Subcutaneous abdominal adipose tissue (tissue), 5 donors: Measurements from ENCODE around the gene LASP1.
A peak's percentile ranks its signal among the peaks of the same experiment; 100 is the strongest.

Source experiments
- H3K27ac ChIP-seq: one replicate; pipeline ENCODE4 v1.7.0; 2013; ENCODE audit warnings: low read depth, mild to moderate bottlenecking, inconsistent platforms, low read length, moderate library complexity
- H3K27me3 ChIP-seq, 5 donors: one replicate each; pipeline ENCODE4 v1.7.0; 2013; ENCODE audit warnings: low read length in 5 of 5, inconsistent platforms in 1 of 5; ENCODE audit not compliant: control insufficient read depth in 5 of 5, insufficient read depth in 4 of 5
- H3K36me3 ChIP-seq, 5 donors: one replicate each; pipeline ENCODE4 v1.7.0; 2013; ENCODE audit warnings: low read length in 5 of 5; ENCODE audit not compliant: control insufficient read depth in 5 of 5, insufficient read depth in 5 of 5
- H3K4me1 ChIP-seq, 5 donors: one replicate each; pipeline ENCODE4 v1.7.0; 2013; ENCODE audit warnings: low read length in 5 of 5, mild to moderate bottlenecking in 3 of 5, moderate library complexity in 1 of 5; ENCODE audit not compliant: control insufficient read depth in 5 of 5, insufficient read depth in 5 of 5
- H3K4me3 ChIP-seq, 5 donors: one replicate each; pipeline ENCODE4 v1.7.0; 2013; ENCODE audit warnings: low read length in 5 of 5, low read depth in 1 of 5
- H3K9ac ChIP-seq, 5 donors: one replicate each; pipeline ENCODE4 v1.7.0; 2013; ENCODE audit warnings: low read length in 5 of 5, mild to moderate bottlenecking in 4 of 5, moderate library complexity in 3 of 5
- H3K9me3 ChIP-seq, 5 donors: one replicate each; pipeline ENCODE4 v1.7.0; 2013; ENCODE audit warnings: low read length in 5 of 5; ENCODE audit not compliant: control insufficient read depth in 5 of 5
- donor health status: healthy.
- donor health status: healthy.
- donor health status: healthy.
- donor health status: healthy.
- donor health status: healthy.

Gene LASP1

DNA sequence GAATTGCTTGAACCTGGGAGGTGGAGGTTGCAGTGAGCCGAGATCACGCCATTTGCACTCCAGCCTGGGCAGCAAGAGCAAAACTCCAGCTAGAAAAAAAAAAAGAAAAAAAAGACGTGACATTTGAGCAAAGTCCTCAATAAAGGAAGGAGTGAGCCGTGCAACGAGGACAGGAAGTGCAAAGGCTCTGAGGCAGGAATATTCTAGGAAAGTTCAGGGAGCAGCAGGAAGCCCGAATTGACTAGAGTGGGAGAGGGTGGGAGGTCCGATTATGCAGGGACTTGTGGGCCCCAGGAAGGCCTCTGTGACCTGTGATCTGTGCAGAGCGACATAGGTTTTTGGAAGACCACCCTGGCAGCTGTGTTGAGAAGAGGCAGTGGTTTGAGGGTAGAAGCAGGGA, 46.9 kb downstream of the LASP1 start:
- no peak overlapping the region for H3K9ac ChIP-seq
- peaks cover 0 to 79% (median 66%) of the 10 kb centered on the region in 5 donors for H3K36me3 ChIP-seq
- H3K9me3 ChIP-seq = no peaks in the 10 kb centered on the region
- no peak overlapping the region for H3K27ac ChIP-seq
- peaks cover 14 to 69% (median 58%) of the 10 kb centered on the region in 5 donors for H3K4me1 ChIP-seq
- H3K4me3 ChIP-seq = no peak overlapping the region
- no peaks in the 10 kb centered on the region for H3K27me3 ChIP-seq

DNA sequence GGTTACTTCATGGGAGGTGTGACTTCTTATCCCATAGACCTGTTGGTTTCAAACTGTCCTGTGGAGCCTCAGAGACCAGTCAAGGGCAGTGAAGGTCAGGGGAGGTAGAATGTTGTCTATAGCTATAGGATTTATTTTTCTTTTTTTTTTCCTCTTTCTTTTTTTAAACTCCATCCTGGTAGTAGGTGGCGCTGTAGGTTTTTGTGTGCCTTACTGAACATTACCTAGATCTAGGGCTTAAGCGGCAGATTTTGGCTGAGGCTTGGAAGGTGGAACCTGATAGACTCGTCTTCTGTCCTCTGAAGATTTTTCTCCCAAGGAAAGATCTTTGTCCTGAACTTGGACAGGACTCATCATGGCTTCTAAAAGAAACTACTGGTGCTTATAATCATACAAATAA, 47.4 kb downstream of the LASP1 start:
- no peak overlapping the region for H3K4me3 ChIP-seq
- no peaks in the 10 kb centered on the region for H3K27me3 ChIP-seq
- no peak overlapping the region for H3K27ac ChIP-seq
- H3K4me1 ChIP-seq = peaks cover 14 to 69% (median 58%) of the 10 kb centered on the region in 5 donors
- no peaks in the 10 kb centered on the region for H3K9me3 ChIP-seq
- H3K36me3 ChIP-seq = peaks cover 0 to 79% (median 66%) of the 10 kb centered on the region in 5 donors
- H3K9ac ChIP-seq = no peak overlapping the region

DNA sequence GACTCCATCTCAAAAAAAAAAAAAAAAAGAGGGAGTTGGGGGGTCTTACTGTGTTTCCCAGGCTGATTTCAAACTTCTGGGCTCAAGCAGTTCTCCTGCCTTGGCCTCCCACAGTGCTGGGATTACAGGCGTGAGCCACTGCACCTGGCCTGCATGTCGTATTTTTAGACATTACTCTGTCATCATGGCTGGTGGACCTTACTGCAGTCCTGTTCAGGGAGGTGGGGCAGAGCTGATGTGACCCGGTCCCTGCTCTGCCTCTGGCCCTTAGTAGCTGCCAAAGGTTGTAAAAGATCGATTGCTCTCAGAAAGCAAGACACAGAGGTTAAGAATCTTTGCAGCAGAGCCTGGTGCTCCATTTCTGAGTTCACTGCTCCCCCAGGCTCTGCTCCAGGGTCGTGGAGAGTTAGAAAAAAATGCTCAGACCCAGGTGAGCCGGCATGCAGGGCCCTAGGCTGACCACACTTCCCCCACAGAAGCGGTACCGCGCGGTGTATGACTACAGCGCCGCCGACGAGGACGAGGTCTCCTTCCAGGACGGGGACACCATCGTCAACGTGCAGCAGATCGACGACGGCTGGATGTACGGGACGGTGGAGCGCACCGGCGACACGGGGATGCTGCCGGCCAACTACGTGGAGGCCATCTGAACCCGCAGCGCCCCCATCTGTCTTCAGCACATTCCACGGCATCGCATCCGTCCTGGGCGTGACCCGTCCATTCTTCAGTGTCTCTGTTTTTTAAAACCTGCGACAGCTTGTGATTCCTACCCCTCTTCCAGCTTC, 48.5 kb downstream of the LASP1 start:
- H3K9me3 ChIP-seq = no peaks in the 10 kb centered on the region
- no peak overlapping the region for H3K27ac ChIP-seq
- peaks cover 13 to 69% (median 58%) of the 10 kb centered on the region in 5 donors for H3K4me1 ChIP-seq
- no peak overlapping the region for H3K9ac ChIP-seq
- peaks cover 0 to 71% (median 63%) of the 10 kb centered on the region in 5 donors for H3K36me3 ChIP-seq
- no peaks in the 10 kb centered on the region for H3K27me3 ChIP-seq
- H3K4me3 ChIP-seq = no peak overlapping the region

DNA sequence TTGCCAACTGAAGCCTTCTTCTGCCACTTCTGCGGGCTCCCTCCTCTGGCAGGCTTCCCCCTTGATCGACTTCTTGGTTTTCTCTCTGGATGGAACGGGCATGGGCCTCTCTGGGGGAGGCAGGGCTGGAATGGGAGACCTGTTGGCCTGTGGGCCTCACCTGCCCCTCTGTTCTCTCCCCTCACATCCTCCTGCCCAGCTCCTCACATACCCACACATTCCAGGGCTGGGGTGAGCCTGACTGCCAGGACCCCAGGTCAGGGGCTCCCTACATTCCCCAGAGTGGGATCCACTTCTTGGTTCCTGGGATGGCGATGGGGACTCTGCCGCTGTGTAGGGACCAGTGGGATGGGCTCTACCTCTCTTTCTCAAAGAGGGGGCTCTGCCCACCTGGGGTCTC, 49.1 kb downstream of the LASP1 start:
- no peak overlapping the region for H3K4me3 ChIP-seq
- no peak overlapping the region for H3K27ac ChIP-seq
- H3K27me3 ChIP-seq = no peaks in the 10 kb centered on the region
- peaks cover 0 to 68% (median 62%) of the 10 kb centered on the region in 5 donors for H3K36me3 ChIP-seq
- H3K9me3 ChIP-seq = no peaks in the 10 kb centered on the region
- H3K4me1 ChIP-seq = peaks cover 13 to 69% (median 61%) of the 10 kb centered on the region in 5 donors
- H3K9ac ChIP-seq = no peak overlapping the region

DNA sequence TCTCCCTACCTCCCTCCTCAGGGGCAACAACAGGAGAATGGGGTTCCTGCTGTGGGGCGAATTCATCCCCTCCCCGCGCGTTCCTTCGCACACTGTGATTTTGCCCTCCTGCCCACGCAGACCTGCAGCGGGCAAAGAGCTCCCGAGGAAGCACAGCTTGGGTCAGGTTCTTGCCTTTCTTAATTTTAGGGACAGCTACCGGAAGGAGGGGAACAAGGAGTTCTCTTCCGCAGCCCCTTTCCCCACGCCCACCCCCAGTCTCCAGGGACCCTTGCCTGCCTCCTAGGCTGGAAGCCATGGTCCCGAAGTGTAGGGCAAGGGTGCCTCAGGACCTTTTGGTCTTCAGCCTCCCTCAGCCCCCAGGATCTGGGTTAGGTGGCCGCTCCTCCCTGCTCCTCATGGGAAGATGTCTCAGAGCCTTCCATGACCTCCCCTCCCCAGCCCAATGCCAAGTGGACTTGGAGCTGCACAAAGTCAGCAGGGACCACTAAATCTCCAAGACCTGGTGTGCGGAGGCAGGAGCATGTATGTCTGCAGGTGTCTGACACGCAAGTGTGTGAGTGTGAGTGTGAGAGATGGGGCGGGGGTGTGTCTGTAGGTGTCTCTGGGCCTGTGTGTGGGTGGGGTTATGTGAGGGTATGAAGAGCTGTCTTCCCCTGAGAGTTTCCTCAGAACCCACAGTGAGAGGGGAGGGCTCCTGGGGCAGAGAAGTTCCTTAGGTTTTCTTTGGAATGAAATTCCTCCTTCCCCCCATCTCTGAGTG, 49.6 kb downstream of the LASP1 start:
- H3K4me3 ChIP-seq = no peak overlapping the region
- H3K4me1 ChIP-seq = peaks cover 9 to 64% (median 56%) of the 10 kb centered on the region in 5 donors
- no peaks in the 10 kb centered on the region for H3K9me3 ChIP-seq
- H3K27me3 ChIP-seq = no peaks in the 10 kb centered on the region
- H3K36me3 ChIP-seq = peaks cover 0 to 62% (median 56%) of the 10 kb centered on the region in 5 donors
- H3K9ac ChIP-seq = no peak overlapping the region
- H3K27ac ChIP-seq = peak overlapping the region; percentile 54

DNA sequence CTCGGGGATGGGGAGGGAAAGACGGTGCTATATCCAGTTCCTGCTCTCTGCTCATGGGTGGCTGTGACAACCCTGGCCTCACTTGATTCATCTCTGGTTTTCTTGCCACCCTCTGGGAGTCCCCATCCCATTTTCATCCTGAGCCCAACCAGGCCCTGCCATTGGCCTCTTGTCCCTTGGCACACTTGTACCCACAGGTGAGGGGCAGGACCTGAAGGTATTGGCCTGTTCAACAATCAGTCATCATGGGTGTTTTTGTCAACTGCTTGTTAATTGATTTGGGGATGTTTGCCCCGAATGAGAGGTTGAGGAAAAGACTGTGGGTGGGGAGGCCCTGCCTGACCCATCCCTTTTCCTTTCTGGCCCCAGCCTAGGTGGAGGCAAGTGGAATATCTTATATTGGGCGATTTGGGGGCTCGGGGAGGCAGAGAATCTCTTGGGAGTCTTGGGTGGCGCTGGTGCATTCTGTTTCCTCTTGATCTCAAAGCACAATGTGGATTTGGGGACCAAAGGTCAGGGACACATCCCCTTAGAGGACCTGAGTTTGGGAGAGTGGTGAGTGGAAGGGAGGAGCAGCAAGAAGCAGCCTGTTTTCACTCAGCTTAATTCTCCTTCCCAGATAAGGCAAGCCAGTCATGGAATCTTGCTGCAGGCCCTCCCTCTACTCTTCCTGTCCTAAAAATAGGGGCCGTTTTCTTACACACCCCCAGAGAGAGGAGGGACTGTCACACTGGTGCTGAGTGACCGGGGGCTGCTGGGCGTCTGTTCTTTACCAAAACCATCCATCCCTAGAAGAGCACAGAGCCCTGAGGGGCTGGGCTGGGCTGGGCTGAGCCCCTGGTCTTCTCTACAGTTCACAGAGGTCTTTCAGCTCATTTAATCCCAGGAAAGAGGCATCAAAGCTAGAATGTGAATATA, 50.8 kb downstream of the LASP1 start:
- H3K4me1 ChIP-seq = peaks cover 7 to 55% (median 48%) of the 10 kb centered on the region in 5 donors
- peak overlapping the region; percentile 54 for H3K27ac ChIP-seq
- no peaks in the 10 kb centered on the region for H3K27me3 ChIP-seq
- no peaks in the 10 kb centered on the region for H3K9me3 ChIP-seq
- no peak overlapping the region for H3K4me3 ChIP-seq
- H3K36me3 ChIP-seq = peaks cover 0 to 51% (median 45%) of the 10 kb centered on the region in 5 donors
- H3K9ac ChIP-seq = peak overlapping the region in 1 of 5 donors; percentile 24

DNA sequence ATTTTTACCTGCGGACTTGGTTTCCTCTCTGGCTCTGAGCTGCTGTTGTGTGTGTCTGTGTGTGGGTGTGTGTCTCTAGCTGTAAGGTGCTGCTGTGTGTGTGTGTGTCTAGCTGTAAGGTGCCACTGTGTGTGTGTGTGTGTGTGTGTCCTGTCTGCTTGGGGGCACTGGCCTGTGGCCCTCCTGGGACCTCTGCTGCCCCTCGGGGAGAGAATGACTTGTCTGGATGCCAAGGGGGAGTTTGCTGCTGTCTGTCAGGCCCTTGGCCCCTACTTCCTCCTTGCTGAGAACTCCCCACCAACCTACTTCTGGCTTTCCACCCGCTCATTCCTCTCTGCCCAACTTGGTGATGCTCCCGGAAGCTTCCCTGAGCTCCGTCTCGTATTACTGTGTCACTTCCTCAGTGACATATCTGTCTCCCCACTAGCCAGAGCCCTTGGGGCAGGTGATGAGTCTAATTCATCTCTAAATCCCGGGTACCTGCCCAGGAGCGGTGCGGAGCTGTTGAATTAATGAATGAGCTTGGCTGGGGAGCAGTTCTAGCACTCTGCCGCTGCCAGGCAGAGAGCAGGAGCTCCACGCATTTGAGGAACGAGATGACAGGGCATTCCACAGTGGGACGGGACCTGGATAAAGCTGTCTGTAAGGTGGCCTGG, 52.0 kb downstream of the LASP1 start:
- H3K36me3 ChIP-seq = peaks cover 0 to 42% (median 36%) of the 10 kb centered on the region in 5 donors
- H3K27me3 ChIP-seq = no peaks in the 10 kb centered on the region
- H3K4me1 ChIP-seq = peaks cover 7 to 55% (median 48%) of the 10 kb centered on the region in 5 donors
- H3K4me3 ChIP-seq = no peak overlapping the region
- peak overlapping the region; percentile 78 for H3K27ac ChIP-seq
- no peak overlapping the region for H3K9ac ChIP-seq
- H3K9me3 ChIP-seq = no peaks in the 10 kb centered on the region

DNA sequence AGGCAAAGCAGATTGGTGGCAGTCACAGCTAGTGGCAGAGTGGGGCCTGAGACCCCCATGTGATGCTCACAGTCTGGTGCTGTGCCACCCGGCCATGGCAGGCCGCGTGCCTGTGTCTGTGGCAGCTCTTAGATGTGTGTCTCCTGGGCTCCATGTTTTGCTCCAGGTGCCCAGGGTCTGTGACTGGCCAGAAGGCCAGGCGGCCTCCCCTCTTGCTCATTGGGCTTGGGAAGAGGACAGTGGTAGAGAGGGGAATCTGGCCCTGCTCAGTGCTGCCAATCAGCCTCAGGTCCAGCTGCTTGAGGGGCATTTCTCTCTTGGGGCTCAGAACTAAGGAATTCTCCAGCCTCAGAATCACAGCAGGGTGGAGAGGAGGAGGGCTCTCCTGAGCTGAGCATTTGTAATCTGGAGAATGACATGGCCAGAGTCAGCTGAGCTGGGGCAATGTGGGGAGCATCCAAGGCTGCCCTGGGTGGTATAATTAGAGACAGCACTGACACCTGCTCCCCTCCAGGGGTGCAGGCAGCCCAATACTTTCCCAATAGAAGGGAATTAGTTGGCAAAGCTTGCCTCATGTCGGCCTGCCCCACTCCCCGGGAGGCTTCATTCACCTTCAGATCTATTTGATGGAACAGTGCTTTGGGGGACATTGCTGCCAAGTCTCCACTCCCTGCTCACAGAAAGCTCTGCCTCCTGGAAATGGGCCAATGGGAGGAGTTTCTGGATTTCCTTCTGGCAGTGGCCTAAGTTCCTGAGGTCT, 52.9 kb downstream of the LASP1 start:
- Histone ChIP-seq H3K4me1 (peaks cover 7 to 55% (median 48%) of the 10 kb centered on the region in 5 donors), H3K27ac (peak overlapping the region; percentile 78), H3K4me3 (no peak overlapping the region), H3K36me3 (peaks cover 0 to 34% (median 27%) of the 10 kb centered on the region in 5 donors), H3K27me3 (no peaks in the 10 kb centered on the region), H3K9ac (no peak overlapping the region), H3K9me3 (no peaks in the 10 kb centered on the region)
